GM12892 (cell line): ENCODE results near the gene GUCY1B1.

Source experiments
- DNase-seq: peaks from one replicate; pipeline ENCODE4 v3.0.0; 2011; ENCODE audit not compliant: insufficient read length
- FAIRE-seq: peaks from 2 replicates; lab custom pipeline; 2011; peaks lifted over from hg19 to GRCh38; lab: Jason Lieb, UNC
- POLR2A ChIP-seq: IDR thresholded peaks from 2 replicates; pipeline ENCODE4 v1.6.1; 2011; ENCODE audit warnings: low read depth, low read length, control low read depth
- POLR2AphosphoS5 ChIP-seq: IDR thresholded peaks from 2 replicates; pipeline ENCODE4 v1.6.1; 2011; ENCODE audit warnings: low read depth, low read length, control low read depth
- TAF1 ChIP-seq: IDR thresholded peaks from 2 replicates; pipeline ENCODE4 v1.6.1; 2011; ENCODE audit warnings: low read depth, mild to moderate bottlenecking, control low read depth, low read length, borderline replicate concordance

The GUCY1B1 gene

GRCh38 chr4:155855897-155856296, 97.1 kb downstream of the GUCY1B1 start:
- FAIRE-seq = no peak
- TF ChIP-seq TAF1 (no peak), POLR2A (no peak), POLR2AphosphoS5 (no peak)
- DNase-seq = no peak
